Measurements from ENCODE around the gene ZFYVE28. TPM values are rescaled to one million over a fixed set of nuclear protein-coding genes. Genes with fewer than 3 reads are reported as not detected.

Gene ZFYVE28
- total and polyA plus RNA-seq, 2 of the 8 experiments (the other 6 are each of a cell fraction or from before 2014, with no cell fraction given) = 1.7 to 4.9 TPM

- H2BK5ac ChIP-seq (ENCODE audit: low read depth, low read length) = no peak overlapping the region
- H4K5ac ChIP-seq (ENCODE audit: insufficient read length, low read depth, low read length) = no peak overlapping the region
- FAIRE-seq = no peak
- no peak overlapping the region for H4K8ac ChIP-seq (ENCODE audit: extremely low read depth, insufficient read depth, low read length)
- no peaks in the 10 kb centered on the region for H3K23me2 ChIP-seq (ENCODE audit: low read depth, low read length)
- no peak overlapping the region for H3K23ac ChIP-seq (ENCODE audit: insufficient read length)
- ChIA-PET CTCF (ENCODE audit: partially characterized antibody) (interaction anchor here (1.1 to 1.5 kb wide), 3 partner anchors 13 to 82 kb away, joined by 3 to 4 read pairs (median 4); no protein-coding TSS in a partner anchor), POLR2A (ENCODE audit: partially characterized antibody) (interaction anchor here (0.6 kb wide), 1 partner anchor 160 kb away, joined by 3 read pairs; no protein-coding TSS in a partner anchor)
- no peak overlapping the region for H3K56ac ChIP-seq (replicated peaks; ENCODE audit: insufficient read length, low read depth, low read length)
- no peaks in the 10 kb centered on the region for H4K20me1 ChIP-seq (replicated peaks in 1 of 2; ENCODE audit: control insufficient read depth in 1 of 2, insufficient read depth in 2 of 2, low read length in 2 of 2)
- H3K36me3 ChIP-seq (ENCODE audit: control insufficient read depth in 2 of 4, insufficient read depth in 4 of 4, low read length in 3 of 4) = no peaks in the 10 kb centered on the region
- H2BK15ac ChIP-seq (ENCODE audit: low read length) = no peak overlapping the region
- no peak overlapping the region for H2AK5ac ChIP-seq (ENCODE audit: low read depth, low read length)
- peaks cover 0 to 4% of the 10 kb centered on the region in 2 experiments; a peak in 3 of 4 replicates for H3K9me3 ChIP-seq (ENCODE audit: insufficient read depth in 2 of 2, low read depth in 1 of 2, low read length in 1 of 2)
- no peak overlapping the region for H3K14ac ChIP-seq (ENCODE audit: insufficient read length)
- no peak overlapping the region for H2BK120ac ChIP-seq (replicated peaks; ENCODE audit: low read depth, low read length)
- no peak overlapping the region for H3K27ac ChIP-seq (ENCODE audit: low read depth, low read length)
- no peak overlapping the region for H2BK12ac ChIP-seq (ENCODE audit: low read depth, low read length)
- H3K27me3 ChIP-seq (replicated peaks in 1 of 4; ENCODE audit: control insufficient read depth in 3 of 4, extremely low read depth in 1 of 4, insufficient read depth in 3 of 4, low read length in 3 of 4) = no peaks in the 10 kb centered on the region
- H4K91ac ChIP-seq (replicated peaks; ENCODE audit: insufficient read length, low read length) = no peak overlapping the region
- no peak overlapping the region for H3K18ac ChIP-seq (ENCODE audit: extremely low read depth, low read length)
- no peak overlapping the region for H3K4ac ChIP-seq (replicated peaks; ENCODE audit: insufficient read length, low read depth, low read length)
- no peaks in the 10 kb centered on the region for H3K79me2 ChIP-seq (ENCODE audit: control insufficient read depth in 1 of 2, insufficient read depth in 2 of 2, low read length in 2 of 2)
- no peak for DNase-seq (ENCODE audit: low read depth in 1 of 2, low spot score in 2 of 2)
- no peak overlapping the region for H3K4me3 ChIP-seq (ENCODE audit: extremely low read depth in 1 of 4, insufficient read depth in 2 of 4, low read depth in 3 of 4, low read length in 4 of 4)
- no peak overlapping the region for H2AFZ ChIP-seq (ENCODE audit: low read length)
- no peaks in the 10 kb centered on the region for H3K4me1 ChIP-seq (replicated peaks in 1 of 4; ENCODE audit: control insufficient read depth in 3 of 4, insufficient read depth in 4 of 4, low read length in 3 of 4)
- H2BK20ac ChIP-seq (ENCODE audit: low read length) = no peak overlapping the region
- no peak overlapping the region for H3K4me2 ChIP-seq (ENCODE audit: insufficient read depth in 1 of 2, low read depth in 2 of 2, low read length in 2 of 2)
- no peak overlapping the region for H3K9ac ChIP-seq (replicated peaks in 1 of 4; ENCODE audit: extremely low read depth in 1 of 4, low read depth in 3 of 4, low read length in 3 of 4)
- WGBS, 2 experiments (ENCODE audit: extremely low coverage in 1 of 2, insufficient coverage in 1 of 2, insufficient read length in 1 of 2, insufficient replicate concordance in 2 of 2, low coverage in 1 of 2, low lambda C conversion rate in 2 of 2, missing lambda C conversion rate in 1 of 2) = 94% methylated on average over 7 of the region's 7 CpGs; no CpG with 5 or more reads in 1 of the 2 experiments
- no peak for TF ChIP-seq RAD21 (IDR thresholded peaks at IDR 0.05 in 1 of 2, conservative IDR thresholded peaks at IDR 0.05 in 1 of 2; ENCODE audit: low read depth in 2 of 2, low read length in 2 of 2)
- no peak for TF ChIP-seq SP4 (IDR thresholded peaks at IDR 0.05; ENCODE audit: low read length)
- TF ChIP-seq CHD1 (IDR thresholded peaks at IDR 0.05; ENCODE audit: low read depth, low read length) = no peak
- no peak for TF ChIP-seq MAFK (IDR thresholded peaks at IDR 0.05; ENCODE audit: low read depth, low read length)
- TF ChIP-seq RFX5 (IDR thresholded peaks at IDR 0.05; ENCODE audit: borderline replicate concordance, low read depth, low read length) = no peak
- no peak for TF ChIP-seq SRF (IDR thresholded peaks at IDR 0.05; ENCODE audit: low read depth, low read length)
- no peaks in the 10 kb centered on the region for H3K79me1 ChIP-seq (ENCODE audit: low read depth, low read length)
These were observed 44.9 kb downstream of the ZFYVE28 start for GRCh38 chr4:2373532-2373931.

Measured in H1 (cell line).